HEK293T (cell line): ENCODE results near the gene DAND5.

Experiments used
- CTCF ChIA-PET: fragments of 350-600 bp; formaldehyde crosslinking; extraction: SDS; loops from one replicate; lab custom pipeline; 2021; ENCODE audit warnings: antibody characterized with exemption, inconsistent platforms; lab: Yijun Ruan, JAX
- POLR2A ChIA-PET: fragments of 350-600 bp; formaldehyde crosslinking; extraction: SDS; loops from one replicate; lab custom pipeline; 2020; ENCODE audit warnings: antibody characterized with exemption, inconsistent platforms; lab: Yijun Ruan, JAX
- DNase-seq: peaks from one replicate; pipeline ENCODE4 v3.0.0; 2012; ENCODE audit warnings: mixed read lengths; ENCODE audit errors: extremely low spot score
- ARNT ChIP-seq: fragments of 450-650 bp; IDR thresholded peaks from 2 replicates; pipeline ENCODE4 v1.6.1; 2017; ENCODE audit warnings: mild to moderate bottlenecking
- BHLHE40 ChIP-seq: fragments of 450-650 bp; IDR thresholded peaks from 2 replicates; pipeline ENCODE4 v1.6.1; 2016; ENCODE audit warnings: mild to moderate bottlenecking, moderate library complexity, borderline replicate concordance
- CTBP1 ChIP-seq: fragments of 450-650 bp; IDR thresholded peaks from 2 replicates; pipeline ENCODE4 v1.6.1; 2016; ENCODE audit warnings: borderline replicate concordance
- ELF4 ChIP-seq: fragments of 450-650 bp; IDR thresholded peaks from 2 replicates; pipeline ENCODE4 v1.6.1; 2017; ENCODE audit warnings: antibody characterized with exemption
- FOXA1 ChIP-seq: fragments of 450-650 bp; IDR thresholded peaks from 2 replicates; pipeline ENCODE4 v1.6.1; 2016; ENCODE audit warnings: mild to moderate bottlenecking
- FOXK2 ChIP-seq: fragments of 450-650 bp; IDR thresholded peaks from 2 replicates; pipeline ENCODE4 v1.6.1; 2016; ENCODE audit warnings: mild to moderate bottlenecking
- FOXM1 ChIP-seq: fragments of 450-650 bp; IDR thresholded peaks from 2 replicates; pipeline ENCODE4 v1.6.1; 2017; ENCODE audit warnings: mild to moderate bottlenecking, borderline replicate concordance
- HDGF ChIP-seq: fragments of 450-650 bp; IDR thresholded peaks from 2 replicates; pipeline ENCODE4 v1.6.1; 2017; ENCODE audit warnings: antibody characterized with exemption, borderline replicate concordance
- L3MBTL2 ChIP-seq: fragments of 450-650 bp; conservative IDR thresholded peaks from 2 replicates; pipeline ENCODE4 v1.6.1; 2016; ENCODE audit warnings: mild to moderate bottlenecking
- LEF1 ChIP-seq: fragments of 450-650 bp; IDR thresholded peaks from 2 replicates; pipeline ENCODE4 v1.6.1; 2017; ENCODE audit warnings: mild to moderate bottlenecking, borderline replicate concordance
- NFRKB ChIP-seq: fragments of 450-650 bp; IDR thresholded peaks from 2 replicates; pipeline ENCODE4 v1.6.1; 2016; ENCODE audit warnings: mild to moderate bottlenecking, moderate library complexity
- SP1 ChIP-seq: fragments of 450-650 bp; IDR thresholded peaks from 2 replicates; pipeline ENCODE4 v1.6.1; 2017
- SUZ12 ChIP-seq: fragments of 450-650 bp; IDR thresholded peaks from 2 replicates; pipeline ENCODE4 v1.6.1; 2016; ENCODE audit warnings: mild to moderate bottlenecking
- TARDBP ChIP-seq: fragments of 450-650 bp; IDR thresholded peaks from 2 replicates; pipeline ENCODE4 v1.6.1; 2016
- ZNF384 ChIP-seq: fragments of 450-650 bp; IDR thresholded peaks from 2 replicates; pipeline ENCODE4 v1.6.1; 2016
- TF ChIP-seq, protein P1 (sequence below): fragments of 450-650 bp; IDR thresholded peaks from 2 replicates; pipeline ENCODE4 v1.6.1; 2016

Gene DAND5

DNA sequence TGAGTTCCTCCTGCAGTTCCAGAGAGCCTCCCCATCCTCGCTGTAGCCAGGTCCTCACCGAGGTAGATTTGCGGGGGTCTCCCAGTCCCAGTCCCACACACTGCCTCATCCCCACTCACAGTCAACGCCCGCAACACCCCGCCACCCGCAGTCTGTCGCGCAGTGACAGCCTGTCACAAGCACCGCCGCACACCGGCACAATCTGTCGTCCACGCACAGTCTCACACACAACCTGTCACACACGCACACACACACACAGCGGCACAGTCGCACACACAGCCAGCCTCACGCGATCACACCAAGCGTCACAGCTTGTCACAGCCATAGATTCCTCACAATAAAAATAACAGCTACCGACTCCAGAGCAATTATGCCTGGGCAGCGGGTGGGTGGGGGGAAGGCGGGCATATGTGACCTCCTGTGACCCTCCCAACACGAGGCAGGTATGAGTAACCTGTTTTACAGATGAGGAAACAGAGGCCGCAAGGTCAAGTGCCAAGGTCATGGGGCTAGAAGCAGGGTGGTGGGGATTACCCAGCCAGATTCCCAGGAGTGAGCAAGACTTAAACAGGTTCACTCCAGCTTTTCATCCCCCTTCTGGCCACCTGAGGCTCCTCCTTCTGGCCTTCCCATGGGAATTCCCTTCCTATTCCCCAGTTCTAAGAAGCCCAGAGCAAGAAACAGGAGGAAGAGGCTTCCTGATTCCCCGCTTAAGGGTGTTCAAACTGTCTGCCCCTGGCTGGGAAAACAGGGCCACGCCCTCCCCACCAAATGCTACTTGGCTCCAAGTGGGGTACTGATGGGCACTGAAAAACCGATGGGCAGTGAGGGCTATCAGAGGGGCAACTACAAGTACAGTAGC is 39.8 kb downstream of the DAND5 start:
- no peak for TF ChIP-seq FOXM1
- TF ChIP-seq ZNF384 = no peak
- TF ChIP-seq CTBP1 = no peak
- TF ChIP-seq, protein P1, sequence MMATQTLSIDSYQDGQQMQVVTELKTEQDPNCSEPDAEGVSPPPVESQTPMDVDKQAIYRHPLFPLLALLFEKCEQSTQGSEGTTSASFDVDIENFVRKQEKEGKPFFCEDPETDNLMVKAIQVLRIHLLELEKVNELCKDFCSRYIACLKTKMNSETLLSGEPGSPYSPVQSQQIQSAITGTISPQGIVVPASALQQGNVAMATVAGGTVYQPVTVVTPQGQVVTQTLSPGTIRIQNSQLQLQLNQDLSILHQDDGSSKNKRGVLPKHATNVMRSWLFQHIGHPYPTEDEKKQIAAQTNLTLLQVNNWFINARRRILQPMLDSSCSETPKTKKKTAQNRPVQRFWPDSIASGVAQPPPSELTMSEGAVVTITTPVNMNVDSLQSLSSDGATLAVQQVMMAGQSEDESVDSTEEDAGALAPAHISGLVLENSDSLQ = no peak
- no peak for TF ChIP-seq SUZ12
- no peak for TF ChIP-seq ARNT
- TF ChIP-seq LEF1 = no peak
- no peak for TF ChIP-seq SP1
- no peak for TF ChIP-seq NFRKB
- no peak for TF ChIP-seq FOXA1
- no peak for TF ChIP-seq FOXK2
- TF ChIP-seq TARDBP = no peak
- no peak for TF ChIP-seq L3MBTL2
- no peak for TF ChIP-seq HDGF
- TF ChIP-seq ELF4 = no peak
- DNase-seq = no peak
- CTCF ChIA-PET = no interaction called here
- POLR2A ChIA-PET = interaction anchor here (1.3 kb wide), 1 partner anchor 53 kb away, joined by 3 read pairs; no protein-coding TSS in a partner anchor

DNA sequence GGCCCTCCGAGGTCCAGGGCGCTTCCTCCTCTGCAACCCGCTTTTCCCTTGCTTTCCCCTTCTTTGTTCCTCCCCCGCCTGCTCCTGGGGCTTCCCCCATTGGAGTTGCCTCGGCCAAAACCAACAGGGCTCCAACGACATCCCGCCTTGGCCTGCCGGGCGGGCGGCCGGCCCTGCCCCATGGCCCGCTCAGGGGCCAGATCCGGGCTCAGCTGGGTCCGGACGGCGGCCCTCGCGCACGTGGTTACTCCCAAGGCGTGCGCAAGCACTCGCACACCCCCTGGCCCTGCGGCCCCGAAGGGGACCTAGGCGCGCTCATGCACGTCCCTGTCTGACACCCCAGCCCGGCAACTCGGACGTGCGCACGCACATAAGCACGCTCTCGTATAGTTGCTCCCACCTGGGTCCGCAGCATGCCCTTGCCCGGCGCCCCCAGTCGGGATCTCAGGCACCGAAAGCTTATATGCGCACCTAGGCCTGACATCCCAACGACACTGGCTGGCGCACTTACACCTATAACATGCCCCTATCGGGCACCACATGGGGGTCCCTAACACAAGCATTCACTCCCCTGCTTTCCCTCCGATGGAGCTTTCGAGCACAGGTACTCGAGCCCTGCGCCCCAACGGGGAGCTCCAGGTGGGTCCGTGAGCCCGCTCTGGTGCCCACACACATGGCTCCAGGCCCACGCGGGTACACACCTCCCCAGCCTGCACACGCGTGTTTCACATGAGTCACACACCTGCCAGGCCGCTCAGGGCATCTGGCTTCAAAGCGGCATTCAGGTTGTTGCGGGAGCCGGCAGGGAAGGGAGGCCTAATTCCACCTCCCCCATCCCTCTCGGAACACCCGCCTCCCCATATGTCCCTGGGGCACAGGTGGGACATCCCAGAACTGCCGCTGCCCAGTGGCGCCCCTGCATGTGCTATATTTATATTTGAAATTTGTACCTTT is 40.9 kb downstream of the DAND5 start:
- TF ChIP-seq CTBP1 (no peak), FOXM1 (no peak), HDGF (no peak), BHLHE40 (no peak), SUZ12 (no peak)
- TF ChIP-seq, protein P1 = no peak
- POLR2A ChIA-PET = no interaction called here
- CTCF ChIA-PET = no interaction called here
- DNase-seq = no peak

DNA sequence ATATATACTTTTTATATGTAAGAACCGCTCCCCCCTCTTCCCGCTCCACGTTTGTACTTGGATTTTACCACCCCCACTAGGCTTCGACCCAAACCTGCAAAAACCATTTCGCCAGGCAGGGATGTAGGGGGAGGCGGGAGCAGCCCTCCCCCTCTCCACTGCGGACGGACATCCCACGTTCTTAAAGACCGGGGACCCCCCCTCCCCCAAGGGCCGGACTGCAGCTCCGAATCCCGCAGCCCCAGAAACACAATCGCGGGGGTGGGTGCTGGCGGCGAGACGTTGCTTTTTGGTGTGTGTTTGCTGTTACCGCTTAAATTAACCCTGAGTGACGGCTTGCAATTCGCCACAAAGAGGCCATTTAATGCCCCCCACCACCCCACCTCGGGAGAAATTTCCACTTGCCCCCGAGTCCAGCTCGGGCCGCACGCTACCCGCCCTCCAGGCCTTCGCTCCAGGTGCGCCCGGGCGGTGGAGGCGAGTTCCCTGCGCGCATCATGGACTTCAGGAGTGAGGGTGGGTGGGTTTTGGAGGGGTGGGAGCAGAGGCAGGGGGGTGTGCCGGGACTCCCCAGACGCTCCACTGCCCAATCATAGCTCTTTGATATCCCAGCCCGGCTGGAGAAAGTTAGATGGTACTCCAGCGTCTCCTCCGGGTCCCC is 41.7 kb downstream of the DAND5 start:
- ChIA-PET POLR2A (no interaction called here), CTCF (no interaction called here)
- TF ChIP-seq NFRKB = no peak
- no peak for TF ChIP-seq ELF4
- no peak for TF ChIP-seq HDGF
- TF ChIP-seq CTBP1 = no peak
- TF ChIP-seq BHLHE40 = no peak
- no peak for TF ChIP-seq SUZ12
- no peak for TF ChIP-seq L3MBTL2
- TF ChIP-seq SP1 = no peak
- TF ChIP-seq TARDBP = no peak
- TF ChIP-seq FOXK2 = no peak
- TF ChIP-seq ARNT = no peak
- TF ChIP-seq FOXM1 = no peak
- TF ChIP-seq, protein P1 = no peak
- TF ChIP-seq FOXA1 = no peak
- DNase-seq = no peak

DNA sequence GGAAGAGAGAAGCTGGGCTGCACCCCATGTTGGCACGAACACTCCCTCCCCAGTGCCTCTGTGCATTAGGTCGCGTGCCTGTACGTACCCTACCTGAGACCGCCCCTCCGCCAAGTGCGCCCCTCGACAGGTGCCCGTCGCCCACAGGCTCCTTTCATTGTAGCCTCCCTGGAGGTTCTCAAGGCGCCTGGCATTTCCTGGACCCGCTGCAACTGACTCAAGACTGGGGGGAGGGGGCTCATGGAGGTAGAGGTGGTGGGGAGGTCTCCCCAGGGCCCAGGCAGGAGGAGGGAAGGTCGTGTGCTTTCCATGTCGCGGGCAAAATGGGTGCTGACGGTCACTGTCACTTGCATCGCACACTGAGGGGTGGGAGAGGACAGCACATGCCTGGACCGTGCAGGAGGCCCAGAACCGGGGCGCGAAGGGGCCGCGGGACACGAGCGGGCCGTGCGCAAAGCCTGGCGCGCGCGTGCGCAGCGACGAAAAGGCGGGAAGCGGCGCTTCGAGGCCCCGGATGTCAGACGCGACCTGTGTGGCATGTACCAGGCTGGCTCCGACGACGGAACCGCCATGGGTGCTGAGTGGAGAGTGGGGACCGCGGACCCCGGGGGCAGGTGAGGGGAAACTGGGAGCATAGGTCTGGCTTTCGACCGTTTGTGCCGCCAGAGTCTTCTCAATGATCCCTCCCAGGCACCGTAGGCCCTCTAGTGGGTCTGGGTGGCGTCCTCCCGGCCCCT is 42.4 kb downstream of the DAND5 start:
- CTCF ChIA-PET = no interaction called here
- TF ChIP-seq BHLHE40 = no peak
- no peak for TF ChIP-seq LEF1
- no peak for TF ChIP-seq ZNF384
- no peak for TF ChIP-seq SP1
- no peak for TF ChIP-seq FOXA1
- POLR2A ChIA-PET = no interaction called here
- no peak for DNase-seq

DNA sequence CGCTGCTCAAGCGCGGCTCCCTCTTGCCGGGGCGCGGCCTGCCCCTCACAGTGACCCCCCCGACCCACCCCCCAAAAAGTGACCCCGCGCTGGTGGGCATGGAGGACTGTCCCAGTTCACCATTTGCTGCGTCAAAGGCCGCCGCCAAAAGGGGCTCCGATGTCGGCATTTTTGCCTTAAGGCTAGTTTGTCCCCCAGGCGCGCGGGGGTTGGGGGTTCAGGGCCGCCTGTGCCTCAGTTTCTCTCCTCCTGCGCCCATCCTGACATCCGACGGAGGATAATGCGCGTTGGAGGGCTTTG is 43.0 kb downstream of the DAND5 start:
- DNase-seq = no peak
- TF ChIP-seq HDGF (no peak), FOXM1 (no peak), FOXK2 (no peak), SUZ12 (no peak), TARDBP (no peak), CTBP1 (no peak), L3MBTL2 (no peak), LEF1 (no peak), ZNF384 (no peak), BHLHE40 (no peak), ARNT (no peak), NFRKB (no peak), FOXA1 (no peak), SP1 (no peak), ELF4 (no peak)
- TF ChIP-seq, protein P1 = no peak
- POLR2A ChIA-PET = no interaction called here
- CTCF ChIA-PET = no interaction called here
